Right ventricle myocardium inferior (tissue), 1 donor: ENCODE results near the gene TMEM120A. TPM values are rescaled to one million over a fixed set of nuclear protein-coding genes. Genes with fewer than 3 reads are reported as not detected.

Source experiments
- ATAC-seq: fragments of 200-7000 bp; cut with Tn5 transposase; one replicate; pipeline ENCODE4 v1.9.1; 2020; ENCODE audit warnings: mild to moderate bottlenecking, moderate library complexity
- DNase-seq: peaks from one replicate; pipeline ENCODE4 v3.0.0; 2021; ENCODE audit errors: missing footprints
- intact Hi-C: fragments of 100-400 bp; cut with DNase I; formaldehyde crosslinking; loops from one replicate; pipeline ENCODE4 v1.11.0; 2022
- total RNA-seq: library from RNA; stranded (reverse); fragmentation: NEBNext Ultra II Directional; extraction: Animal tissue kit (Norgen Biotek cat#: 25700); gene quantifications from one replicate; pipeline ENCODE4 v1.2.1, GENCODE V29; 2021
- donor health status: DM: no; HTN: yes; CAD: no; lungs with severe emphysema.

TMEM120A gene
- total RNA-seq, 1 donor from 2014 or later: 109 TPM

- no peak for ATAC-seq
- no peak for DNase-seq
- intact Hi-C loops: no loop called here
These were observed 9.3 kb downstream of the TMEM120A start for GRCh38 chr7:75985009-75985517.

GRCh38 chr7:75984130-75985008 is 10.0 kb downstream of the TMEM120A start:
- intact Hi-C loops: no loop called here

GRCh38 chr7:75983471-75984129 is 10.8 kb downstream of the TMEM120A start:
- ATAC-seq: no peak
- intact Hi-C loops: no loop called here
- DNase-seq: peak; percentile 18

More at GRCh38 chr7:75984130-75985008, 10.0 kb downstream of the TMEM120A start:
- peak; percentile 57 for DNase-seq
- no peak for ATAC-seq

- intact Hi-C loops: no loop called here
- DNase-seq: peak; percentile 61
- ATAC-seq: no peak
These were observed 11.9 kb downstream of the TMEM120A start for GRCh38 chr7:75982306-75983064.

GRCh38 chr7:75981453-75982305 is 12.7 kb downstream of the TMEM120A start:
- DNase-seq (peak; percentile 45), ATAC-seq (no peak)
- intact Hi-C loops: no loop called here

- no peak for ATAC-seq
- DNase-seq: no peak
- intact Hi-C loops: no loop called here
These were observed 13.3 kb downstream of the TMEM120A start for GRCh38 chr7:75981203-75981452.

GRCh38 chr7:75980430-75981202 is 13.8 kb downstream of the TMEM120A start:
- intact Hi-C loops: no loop called here
- ATAC-seq (no peak), DNase-seq (peak; percentile 67)

GRCh38 chr7:75979759-75980429 is 14.5 kb downstream of the TMEM120A start:
- DNase-seq (peak; percentile 75), ATAC-seq (no peak)
- intact Hi-C loops: no loop called here

- DNase-seq (peak; percentile 84), ATAC-seq (peak; percentile 73)
- intact Hi-C loops: no loop called here
These were observed 16.7 kb downstream of the TMEM120A start for GRCh38 chr7:75977743-75978142.

GRCh38 chr7:75971961-75972763 is 22.2 kb downstream of the TMEM120A start:
- DNase-seq: peak; percentile 89
- intact Hi-C loops: no loop called here
- ATAC-seq: peak; percentile 73

- no peak for ATAC-seq
- intact Hi-C loops: no loop called here
- peak; percentile 18 for DNase-seq
These were observed 23.0 kb downstream of the TMEM120A start for GRCh38 chr7:75971309-75971960.

- no peak for ATAC-seq
- peak; percentile 44 for DNase-seq
- intact Hi-C loops: loop anchor here (5.0 kb wide), 1 partner anchor 53 kb away; the partner anchor contains the start of gene POR
These were observed 24.5 kb downstream of the TMEM120A start for GRCh38 chr7:75969704-75970498.

GRCh38 chr7:75969182-75969581 is 25.2 kb downstream of the TMEM120A start:
- ATAC-seq (no peak), DNase-seq (peak; percentile 70)
- intact Hi-C loops: loop anchor here (5.0 kb wide), 1 partner anchor 52 kb away; the partner anchor contains the start of gene POR

- DNase-seq (peak; percentile 63), ATAC-seq (no peak)
- intact Hi-C loops: loop anchor here (5.0 kb wide), 1 partner anchor 51 kb away; the partner anchor contains the start of gene POR
These were observed 25.8 kb downstream of the TMEM120A start for GRCh38 chr7:75968561-75969001.

- DNase-seq (no peak), ATAC-seq (no peak)
- intact Hi-C loops: loop anchor here (5.0 kb wide), 1 partner anchor 51 kb away; the partner anchor contains the start of gene POR
These were observed 26.4 kb downstream of the TMEM120A start for GRCh38 chr7:75968012-75968411.
